OCI-LY7 (cell line): ENCODE data around the gene VGLL3. TPM values are rescaled to one million over a fixed set of nuclear protein-coding genes. Genes with fewer than 3 reads are reported as not detected.

ENCODE experiments used
- BruUV-seq: library from RNA; stranded (reverse); fragments of 400-500 nt; replicated peaks from 2 replicates; lab custom pipeline; 2021; lab: Mats Ljungman, UMichigan
- CTCF ChIA-PET: fragments of 300-600 bp; sonication (Branson Sonifier 250); formaldehyde crosslinking; loops from one replicate; lab custom pipeline; 2022; ENCODE audit warnings: antibody characterized with exemption; ENCODE audit not compliant: unreplicated experiment; lab: Charles Lee
- POLR2A ChIA-PET: fragments of 300-600 bp; sonication (Branson Sonifier 250); formaldehyde crosslinking; loops from one replicate; lab custom pipeline; 2022; ENCODE audit warnings: antibody characterized with exemption; lab: Charles Lee
- DNase-seq: peaks from one replicate; pipeline ENCODE4 v3.0.0-alpha.2; 2015; ENCODE audit warnings: low spot score
- H2AFZ ChIP-seq: fragments of 200-600 bp; sonication (generic), shearing (Covaris generic); 2 replicates; pipeline ENCODE4 v1.6.1; 2014; ENCODE audit warnings: mild to moderate bottlenecking, antibody characterized with exemption, low read length, moderate library complexity
- H3K27ac ChIP-seq: fragments of 200-600 bp; sonication (generic); 2 replicates; pipeline ENCODE4 v1.5.1; 2014; ENCODE audit warnings: mixed run types, low read depth, mild to moderate bottlenecking, moderate library complexity, low read length, inconsistent platforms; ENCODE audit not compliant: poor library complexity, severe bottlenecking
- H3K36me3 ChIP-seq: fragments of 200-600 bp; sonication (generic); 2 replicates; pipeline ENCODE4 v1.6.1; 2014; ENCODE audit warnings: mild to moderate bottlenecking, antibody characterized with exemption, low read length, moderate library complexity, mixed read lengths; ENCODE audit not compliant: insufficient read depth
- H3K4me1 ChIP-seq: fragments of 200-600 bp; sonication (generic); 2 replicates; pipeline ENCODE4 v1.5.1; 2014; ENCODE audit warnings: mild to moderate bottlenecking, low read length; ENCODE audit not compliant: insufficient read depth, poor library complexity, severe bottlenecking
- H3K4me2 ChIP-seq: fragments of 200-600 bp; sonication (generic); 2 replicates; pipeline ENCODE4 v1.6.1; 2014; ENCODE audit warnings: mild to moderate bottlenecking, low read length
- H3K4me3 ChIP-seq: fragments of 200-600 bp; sonication (generic); 2 replicates; pipeline ENCODE4 v1.5.1; 2014; ENCODE audit warnings: mild to moderate bottlenecking, low read depth, low read length; ENCODE audit not compliant: poor library complexity, severe bottlenecking
- H3K79me2 ChIP-seq: fragments of 200-600 bp; sonication (generic); 2 replicates; pipeline ENCODE4 v1.6.1; 2016; ENCODE audit warnings: low read depth, mild to moderate bottlenecking, low read length, moderate library complexity, mixed read lengths; ENCODE audit not compliant: insufficient read depth
- H3K9me2 ChIP-seq: fragments of 200-600 bp; sonication (generic); 2 replicates; pipeline ENCODE4 v1.6.1; 2016; ENCODE audit warnings: mild to moderate bottlenecking, low read length, mixed read lengths; ENCODE audit not compliant: insufficient read depth
- H3K9me3 ChIP-seq: fragments of 200-600 bp; sonication (generic); 2 replicates; pipeline ENCODE4 v1.6.1; 2014; ENCODE audit warnings: mild to moderate bottlenecking, mixed run types, low read length, mixed read lengths
- H4K20me1 ChIP-seq: fragments of 200-600 bp; sonication (generic); 2 replicates; pipeline ENCODE4 v1.6.1; 2014; ENCODE audit warnings: mild to moderate bottlenecking, antibody characterized with exemption, low read length, moderate library complexity, mixed read lengths; ENCODE audit not compliant: insufficient read depth
- CTCF ChIP-seq: fragments of 200-600 bp; sonication (generic); conservative IDR thresholded peaks from 2 replicates; pipeline ENCODE4 v1.5.1; 2014; ENCODE audit warnings: mild to moderate bottlenecking, antibody characterized with exemption, low read length, moderate library complexity, mixed read lengths
- EZH2phosphoT487 ChIP-seq: fragments of 200-600 bp; sonication (generic); IDR thresholded peaks from 2 replicates; pipeline ENCODE4 v1.6.1; 2018; ENCODE audit warnings: low read depth, borderline replicate concordance, mild to moderate bottlenecking, mixed run types, antibody characterized with exemption, low read length, moderate library complexity, mixed read lengths
- intact Hi-C: fragments of 100-400 bp; cut with micrococcal nuclease; formaldehyde crosslinking; loops from one replicate; pipeline ENCODE4 v1.10.0; 2022; ENCODE audit not compliant: unreplicated experiment
- total RNA-seq, 2 experiments: library from RNA; depleted of rRNA in 1 of 2; stranded (reverse); fragments of >200 nt in 1 of 2; shearing (Covaris generic) in 1 of 2; gene quantifications; 2 replicates each; pipeline ENCODE4 v1.2.3, GENCODE V29; 2014 to 2022

Gene VGLL3
- total RNA-seq, 2 experiments from 2014 or later: not detected

- H2AFZ ChIP-seq: no peak overlapping the region
- TF ChIP-seq EZH2phosphoT487 (no peak), CTCF (no peak)
- intact Hi-C loops: no loop called here
- H3K4me3 ChIP-seq: no peak overlapping the region
- ChIA-PET POLR2A (no interaction called here), CTCF (no interaction called here)
- DNase-seq: no peak
- no peaks in the 10 kb centered on the region for H3K4me1 ChIP-seq
- no peak overlapping the region for H3K27ac ChIP-seq
- no peaks in the 10 kb centered on the region for H3K9me2 ChIP-seq
- H3K9me3 ChIP-seq: no peaks in the 10 kb centered on the region
- no peaks in the 10 kb centered on the region for H4K20me1 ChIP-seq
- no TSS peak for BruUV-seq
- no peak overlapping the region for H3K4me2 ChIP-seq
- no peaks in the 10 kb centered on the region for H3K79me2 ChIP-seq
- no peaks in the 10 kb centered on the region for H3K36me3 ChIP-seq
Observed at GRCh38 chr3:86950717-86951116, 40.2 kb downstream of the VGLL3 start.

- TF ChIP-seq EZH2phosphoT487: no peak
- TF ChIP-seq CTCF: no peak
- H3K4me3 ChIP-seq: no peak overlapping the region
- H2AFZ ChIP-seq: no peak overlapping the region
- CTCF ChIA-PET: no interaction called here
- POLR2A ChIA-PET: interaction anchor here (0.6 kb wide), 1 partner anchor 707 kb away, joined by 5 read pairs; no protein-coding TSS in a partner anchor
- H3K4me1 ChIP-seq: no peaks in the 10 kb centered on the region
- BruUV-seq: no TSS peak
- no peaks in the 10 kb centered on the region for H3K36me3 ChIP-seq
- no peaks in the 10 kb centered on the region for H3K79me2 ChIP-seq
- H3K9me2 ChIP-seq: no peaks in the 10 kb centered on the region
- intact Hi-C loops: no loop called here
- H3K9me3 ChIP-seq: no peaks in the 10 kb centered on the region
- no peaks in the 10 kb centered on the region for H4K20me1 ChIP-seq
- no peak overlapping the region for H3K4me2 ChIP-seq
- H3K27ac ChIP-seq: no peak overlapping the region
- no peak for DNase-seq
Observed at GRCh38 chr3:86949850-86950249, 41.1 kb downstream of the VGLL3 start.

GRCh38 chr3:86948822-86949221, 42.1 kb downstream of the VGLL3 start:
- ChIA-PET CTCF (no interaction called here), POLR2A (interaction anchor here (1.9 kb wide), 1 partner anchor 11 kb away, joined by 5 read pairs; no protein-coding TSS in a partner anchor)
- Histone ChIP-seq H3K9me3 (no peaks in the 10 kb centered on the region), H3K36me3 (no peaks in the 10 kb centered on the region), H3K4me3 (no peak overlapping the region), H3K9me2 (no peaks in the 10 kb centered on the region), H3K79me2 (no peaks in the 10 kb centered on the region), H2AFZ (no peak overlapping the region), H3K4me2 (no peak overlapping the region), H3K4me1 (no peaks in the 10 kb centered on the region), H3K27ac (no peak overlapping the region), H4K20me1 (no peaks in the 10 kb centered on the region)
- no peak for DNase-seq
- TF ChIP-seq EZH2phosphoT487 (no peak), CTCF (no peak)
- no TSS peak for BruUV-seq
- intact Hi-C loops: no loop called here
